ENCODE measurements around the gene TAMM41.

DNA sequence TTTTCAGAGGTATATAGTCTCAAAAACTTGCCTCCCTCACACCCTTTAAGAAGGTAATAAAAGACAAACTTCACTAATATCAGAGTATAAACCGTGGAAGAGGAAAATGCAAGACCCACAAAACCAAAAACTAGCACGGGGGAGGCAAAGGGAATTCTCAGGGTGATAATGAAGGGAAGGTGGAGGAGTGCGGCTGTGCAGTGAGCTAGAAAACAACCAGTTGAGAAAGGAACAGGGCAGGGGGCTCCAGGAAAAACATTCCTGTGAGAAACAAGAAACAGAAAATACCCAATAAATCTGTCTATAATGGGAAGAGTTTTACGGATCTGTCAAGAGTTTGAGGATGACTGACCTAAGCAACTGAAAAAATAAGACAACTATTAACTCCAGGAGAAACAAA lies 31.6 kb downstream of the TAMM41 start:
- TF ChIP-seq EZH2 (IDR thresholded peaks at IDR 0.05) = no peak
- TF ChIP-seq POLR2AphosphoS5 (IDR thresholded peaks at IDR 0.05; ENCODE audit: borderline replicate concordance, low read depth, low read length) = no peak
- no peak for TF ChIP-seq FOXP2 (optimal IDR thresholded peaks at IDR 0.05; ENCODE audit: control extremely low read depth, extremely low read length, insufficient read depth)
